Activated T-cell treated with anti-CD3 and anti-CD28 coated beads, Interleukin-2, amount 50 U/mL, for 72 hours (primary cell): ENCODE results near the gene POLE4. TPM values are rescaled to one million over a fixed set of nuclear protein-coding genes. Genes with fewer than 3 reads are reported as not detected.

ENCODE experiments used
- ATAC-seq, 2 donors: fragments of 150-1000 bp; cut with Tn5 transposase; replicated peaks in 1 of 2; 2 replicates each; pipeline ENCODE4 v1.10.0; 2021; ENCODE audit warnings: moderate library complexity in 2 of 2, mild to moderate bottlenecking in 1 of 2
- DNase-seq, 2 donors: peaks; one replicate each; pipeline ENCODE4 v3.0.0; 2021 to 2022; ENCODE audit warnings: mixed read lengths in 1 of 2
- H3K27ac Mint-ChIP-seq: one replicate; pipeline ENCODE4 v1.8.0; 2022; ENCODE audit warnings: mild to moderate bottlenecking, moderate library complexity, mixed read lengths
- H3K27me3 Mint-ChIP-seq: one replicate; pipeline ENCODE4 v1.8.0; 2022; ENCODE audit warnings: low read depth, mixed read lengths
- H3K36me3 Mint-ChIP-seq, 2 donors: one replicate each; pipeline ENCODE4 v1.8.0; 2022; ENCODE audit warnings: mixed read lengths in 2 of 2, mild to moderate bottlenecking in 1 of 2; ENCODE audit not compliant: insufficient read depth in 2 of 2
- H3K4me1 Mint-ChIP-seq: one replicate; pipeline ENCODE4 v1.8.0; 2022; ENCODE audit warnings: low read depth, mixed read lengths
- H3K4me3 Mint-ChIP-seq, 2 donors: one replicate each; pipeline ENCODE4 v1.8.0; 2022; ENCODE audit warnings: mild to moderate bottlenecking in 2 of 2, mixed read lengths in 2 of 2, moderate library complexity in 2 of 2
- H3K9me3 Mint-ChIP-seq, 2 donors: one replicate each; pipeline ENCODE4 v1.8.0; 2022; ENCODE audit warnings: mixed read lengths in 2 of 2
- total RNA-seq, 2 donors: library from RNA; stranded (reverse); gene quantifications; one replicate each; pipeline ENCODE4 v1.2.3, GENCODE V29; 2022

The POLE4 gene
- total RNA-seq, 2 donors from 2014 or later, result 44.8 to 47.8 TPM

DNA sequence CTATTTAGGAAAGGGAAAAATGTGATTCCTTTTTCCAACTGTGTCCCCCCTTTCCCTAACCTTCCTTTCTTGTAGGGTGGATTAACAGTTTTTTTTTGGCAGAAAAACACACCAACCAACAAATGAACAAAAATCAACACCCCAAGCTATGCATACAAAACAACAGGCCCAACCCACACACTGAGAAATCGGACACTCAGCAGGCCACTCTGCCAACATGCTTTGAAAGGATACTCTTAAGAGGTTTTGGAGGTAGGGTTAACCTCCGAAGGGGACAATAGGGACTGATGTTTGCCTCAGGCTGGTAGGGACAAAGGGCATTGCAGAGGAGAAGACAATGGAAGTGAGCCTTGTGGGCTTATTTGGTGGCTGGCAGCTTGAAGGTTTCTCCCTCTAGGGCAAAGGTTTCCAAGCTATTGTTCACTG is 33.1 kb upstream of the POLE4 start:
- H3K27me3 Mint-ChIP-seq, result peaks cover 12% of the 10 kb centered on the region
- no peak overlapping the region for H3K4me3 Mint-ChIP-seq
- H3K4me1 Mint-ChIP-seq, result peaks cover 4% of the 10 kb centered on the region
- H3K36me3 Mint-ChIP-seq, result no peaks in the 10 kb centered on the region
- H3K27ac Mint-ChIP-seq, result no peak overlapping the region
- no peaks in the 10 kb centered on the region for H3K9me3 Mint-ChIP-seq
- ATAC-seq (no peak), DNase-seq (no peak)

GRCh38 chr2:74927621-74928020 is 30.8 kb upstream of the POLE4 start:
- H3K9me3 Mint-ChIP-seq, result peaks cover 0 to 2% of the 10 kb centered on the region in 2 donors
- no peaks in the 10 kb centered on the region for H3K36me3 Mint-ChIP-seq
- no peak overlapping the region for H3K4me3 Mint-ChIP-seq
- H3K27me3 Mint-ChIP-seq, result peaks cover 7% of the 10 kb centered on the region
- DNase-seq (no peak), ATAC-seq (no peak)
- no peak overlapping the region for H3K27ac Mint-ChIP-seq
- peaks cover 4% of the 10 kb centered on the region for H3K4me1 Mint-ChIP-seq

- DNase-seq (no peak), ATAC-seq (no peak)
- Mint-ChIP-seq H3K27ac (no peak overlapping the region), H3K4me3 (no peak overlapping the region), H3K36me3 (peaks cover 0 to 2% of the 10 kb centered on the region in 2 donors), H3K27me3 (peaks cover 7% of the 10 kb centered on the region), H3K9me3 (peaks cover 0 to 2% of the 10 kb centered on the region in 2 donors), H3K4me1 (peaks cover 4% of the 10 kb centered on the region)
Measured at GRCh38 chr2:74930811-74931486, 27.5 kb upstream of the POLE4 start.

DNA sequence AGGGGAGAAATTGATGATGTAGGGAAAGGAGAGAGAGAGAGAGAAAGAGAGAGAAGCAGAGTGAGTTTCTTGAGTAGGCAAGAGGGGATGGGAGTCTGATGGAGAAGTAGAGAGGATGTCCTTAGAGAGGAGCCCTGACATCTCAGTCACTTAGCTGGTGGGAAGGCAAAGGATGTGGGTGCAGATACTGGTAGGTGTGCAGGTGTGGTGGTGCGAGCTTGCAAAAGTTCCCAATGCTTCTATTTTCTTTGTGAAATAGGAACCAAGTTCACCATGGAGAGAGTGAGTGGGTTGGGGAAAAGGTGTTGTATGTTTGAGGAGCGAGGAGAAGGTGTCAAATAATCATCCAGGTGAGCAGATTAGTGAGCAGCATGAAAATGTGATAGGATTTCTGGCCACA is 26.5 kb upstream of the POLE4 start:
- Mint-ChIP-seq H3K4me3 (no peak overlapping the region), H3K27me3 (peaks cover 7% of the 10 kb centered on the region), H3K9me3 (peaks cover 0 to 2% of the 10 kb centered on the region in 2 donors), H3K36me3 (peaks cover 0 to 2% of the 10 kb centered on the region in 2 donors), H3K27ac (no peak overlapping the region), H3K4me1 (peaks cover 4% of the 10 kb centered on the region)
- DNase-seq (no peak), ATAC-seq (no peak)

DNA sequence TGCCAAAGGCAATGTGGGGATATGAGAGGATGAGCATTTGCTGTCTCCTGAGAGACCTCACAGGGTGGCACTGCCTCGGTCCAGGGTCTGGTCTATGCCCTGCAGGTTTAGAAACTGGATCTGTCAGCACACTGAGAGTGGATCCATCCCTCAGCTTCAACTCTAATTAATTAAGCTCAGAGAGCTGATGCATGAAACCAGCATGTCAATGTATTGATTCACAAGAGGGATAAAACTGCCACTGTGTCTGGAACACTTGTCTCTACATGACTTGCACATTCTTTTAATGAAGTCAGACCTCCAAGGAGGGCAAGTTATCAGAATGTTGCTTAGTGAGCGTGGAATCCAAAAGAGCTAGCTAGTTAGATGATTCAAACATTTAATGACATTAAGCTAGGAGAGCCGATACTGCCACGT is 22.5 kb upstream of the POLE4 start:
- no peak for ATAC-seq
- Mint-ChIP-seq H3K4me1 (no peaks in the 10 kb centered on the region), H3K9me3 (peaks cover 0 to 2% of the 10 kb centered on the region in 2 donors), H3K36me3 (peaks cover 0 to 2% of the 10 kb centered on the region in 2 donors), H3K27me3 (no peaks in the 10 kb centered on the region), H3K27ac (no peak overlapping the region), H3K4me3 (no peak overlapping the region)
- DNase-seq, result no peak

GRCh38 chr2:74937221-74937880 is 21.1 kb upstream of the POLE4 start:
- ATAC-seq (no peak), DNase-seq (no peak)
- H3K36me3 Mint-ChIP-seq, result peaks cover 0 to 2% of the 10 kb centered on the region in 2 donors
- no peaks in the 10 kb centered on the region for H3K27me3 Mint-ChIP-seq
- no peaks in the 10 kb centered on the region for H3K4me1 Mint-ChIP-seq
- no peak overlapping the region for H3K4me3 Mint-ChIP-seq
- H3K9me3 Mint-ChIP-seq, result peaks cover 0 to 2% of the 10 kb centered on the region in 2 donors
- H3K27ac Mint-ChIP-seq, result no peak overlapping the region

DNA sequence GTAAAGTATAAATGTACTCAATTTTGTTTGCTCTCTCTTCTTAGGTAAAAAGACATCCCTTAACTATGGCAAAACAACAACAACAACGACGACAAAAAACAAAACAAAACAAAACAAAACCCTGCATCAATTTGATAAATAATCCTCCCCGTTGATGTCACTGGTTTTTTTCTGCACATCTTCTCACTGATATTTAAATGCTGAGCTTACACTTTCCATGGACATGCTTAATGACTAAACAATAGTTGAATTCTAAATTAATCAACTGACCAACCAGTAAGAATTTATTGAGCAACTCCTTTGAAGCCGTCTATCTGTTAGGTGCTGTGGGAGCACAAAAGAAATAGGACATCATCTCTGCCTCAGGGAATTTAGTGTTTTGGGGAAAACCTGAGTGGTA is 20.2 kb upstream of the POLE4 start:
- Mint-ChIP-seq H3K36me3 (no peaks in the 10 kb centered on the region), H3K4me3 (no peak overlapping the region), H3K27me3 (no peaks in the 10 kb centered on the region), H3K9me3 (peaks cover 0 to 2% of the 10 kb centered on the region in 2 donors), H3K27ac (no peak overlapping the region), H3K4me1 (no peaks in the 10 kb centered on the region)
- DNase-seq (no peak), ATAC-seq (no peak)

DNA sequence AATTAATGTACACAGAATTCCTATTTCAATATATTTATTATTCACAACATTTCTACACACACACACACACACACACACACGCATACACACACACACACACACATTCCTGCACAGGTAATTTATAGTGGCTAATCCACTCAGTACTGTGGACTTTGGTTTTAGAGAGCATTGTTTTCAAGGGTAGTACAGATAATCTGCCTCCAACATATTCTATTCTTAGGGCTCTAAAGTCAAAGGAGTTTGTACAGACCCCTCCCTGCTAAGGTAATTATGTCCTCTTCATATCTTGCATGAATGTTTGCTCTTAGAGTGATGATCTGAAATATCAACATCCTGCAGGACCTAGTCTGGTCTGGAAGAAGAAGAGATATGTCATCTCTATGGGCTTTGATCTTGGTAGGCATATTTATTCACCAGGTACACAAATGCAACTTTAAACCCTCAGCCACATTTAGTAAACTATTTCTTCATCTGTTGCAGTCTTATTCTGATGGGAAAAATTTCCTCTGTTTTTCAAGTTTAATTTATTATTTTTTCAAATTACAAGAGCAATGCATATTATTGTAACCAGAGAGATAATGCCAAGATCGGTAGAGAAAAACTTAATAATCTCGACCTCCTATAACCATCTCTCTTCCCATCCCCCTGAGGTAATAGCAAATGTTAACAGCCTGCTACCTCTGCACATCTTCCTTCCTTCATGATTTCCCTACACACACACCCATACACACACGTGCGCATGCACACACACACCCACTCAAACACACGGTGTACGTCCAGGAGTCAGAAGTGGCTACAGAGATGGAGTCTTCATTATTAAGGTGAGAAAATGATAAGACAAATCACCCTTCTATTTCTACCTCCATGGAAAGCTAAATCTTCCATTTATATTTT is 18.3 kb upstream of the POLE4 start:
- DNase-seq (no peak), ATAC-seq (no peak)
- Mint-ChIP-seq H3K36me3 (no peaks in the 10 kb centered on the region), H3K4me3 (no peak overlapping the region), H3K9me3 (peaks cover 0 to 2% of the 10 kb centered on the region in 2 donors), H3K27me3 (no peaks in the 10 kb centered on the region), H3K27ac (no peak overlapping the region), H3K4me1 (peaks cover 2% of the 10 kb centered on the region)

- no peak overlapping the region for H3K27ac Mint-ChIP-seq
- no peak for ATAC-seq
- H3K4me3 Mint-ChIP-seq, result no peak overlapping the region
Measured at GRCh38 chr2:74941284-74941683, 17.2 kb upstream of the POLE4 start.

DNA sequence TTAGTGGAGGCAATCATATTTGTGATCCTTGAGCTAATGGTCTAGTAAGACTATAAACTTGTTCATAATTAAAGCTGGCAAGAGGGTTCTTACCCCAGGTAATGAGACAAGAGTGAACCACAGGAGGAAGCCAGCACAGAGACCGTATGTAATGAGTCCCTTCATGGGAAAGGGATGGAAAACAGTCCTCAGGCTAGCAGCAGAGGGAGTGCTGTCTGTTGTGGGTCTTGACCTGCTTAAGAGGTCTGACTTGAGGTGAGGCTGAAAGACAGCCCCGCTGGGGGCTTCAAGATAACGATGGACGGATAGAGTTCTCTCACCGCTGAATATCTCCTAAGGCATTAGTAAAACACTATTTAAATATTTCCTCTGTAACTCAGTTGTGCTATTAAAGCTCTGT is 16.2 kb upstream of the POLE4 start:
- no peak for ATAC-seq
- DNase-seq, result no peak
- peaks cover 0 to 2% of the 10 kb centered on the region in 2 donors for H3K9me3 Mint-ChIP-seq
- H3K4me3 Mint-ChIP-seq, result no peak overlapping the region
- no peaks in the 10 kb centered on the region for H3K27me3 Mint-ChIP-seq
- no peak overlapping the region for H3K27ac Mint-ChIP-seq
- H3K36me3 Mint-ChIP-seq, result no peaks in the 10 kb centered on the region
- H3K4me1 Mint-ChIP-seq, result peaks cover 11% of the 10 kb centered on the region

More at GRCh38 chr2:74941284-74941683, 17.2 kb upstream of the POLE4 start:
- Mint-ChIP-seq H3K4me1 (peaks cover 11% of the 10 kb centered on the region), H3K9me3 (peaks cover 0 to 2% of the 10 kb centered on the region in 2 donors), H3K27me3 (no peaks in the 10 kb centered on the region), H3K36me3 (no peaks in the 10 kb centered on the region)
- no peak for DNase-seq

GRCh38 chr2:74944987-74945787 is 13.3 kb upstream of the POLE4 start:
- Mint-ChIP-seq H3K27ac (no peak overlapping the region), H3K4me1 (peaks cover 11% of the 10 kb centered on the region), H3K9me3 (peaks cover 0 to 2% of the 10 kb centered on the region in 2 donors), H3K27me3 (no peaks in the 10 kb centered on the region), H3K36me3 (peaks cover 0 to 3% of the 10 kb centered on the region in 2 donors), H3K4me3 (no peak overlapping the region)
- ATAC-seq (peak in 1 of 2 donors; percentile 52), DNase-seq (no peak)

DNA sequence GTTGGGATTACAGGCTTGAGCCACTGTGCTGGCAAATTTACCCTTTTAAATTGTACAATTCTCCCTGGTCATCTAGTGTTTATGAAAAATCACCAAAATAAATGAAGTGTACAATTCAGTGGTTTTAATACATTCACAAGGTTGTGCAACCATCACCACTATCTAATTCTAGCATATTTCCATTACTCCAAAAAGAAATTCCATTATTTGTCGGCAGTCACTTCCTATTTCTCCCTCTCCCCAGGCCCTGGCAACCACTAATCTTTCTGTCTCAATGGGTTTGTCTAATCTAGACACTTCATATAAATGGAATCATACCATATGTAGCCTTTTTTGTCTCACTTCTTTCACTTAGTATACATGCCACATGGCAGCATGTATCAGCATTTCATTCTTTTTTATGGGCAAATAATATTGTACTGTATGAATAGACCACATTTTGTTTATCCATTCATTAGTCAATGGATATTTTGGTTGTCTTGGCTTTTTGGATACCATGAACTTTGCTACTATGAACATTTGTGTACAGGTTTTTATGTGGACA is 12.6 kb upstream of the POLE4 start:
- H3K27ac Mint-ChIP-seq, result no peak overlapping the region
- H3K4me1 Mint-ChIP-seq, result peaks cover 11% of the 10 kb centered on the region
- ATAC-seq (no peak), DNase-seq (no peak)
- no peaks in the 10 kb centered on the region for H3K27me3 Mint-ChIP-seq
- H3K4me3 Mint-ChIP-seq, result no peak overlapping the region
- peaks cover 0 to 2% of the 10 kb centered on the region in 2 donors for H3K9me3 Mint-ChIP-seq
- H3K36me3 Mint-ChIP-seq, result peaks cover 0 to 3% of the 10 kb centered on the region in 2 donors
